ENCODE measurements around the gene SDK1.

GRCh38 chr7:3592401-3593134 lies 291.5 kb downstream of the SDK1 start:
- TF ChIP-seq, protein P1, sequence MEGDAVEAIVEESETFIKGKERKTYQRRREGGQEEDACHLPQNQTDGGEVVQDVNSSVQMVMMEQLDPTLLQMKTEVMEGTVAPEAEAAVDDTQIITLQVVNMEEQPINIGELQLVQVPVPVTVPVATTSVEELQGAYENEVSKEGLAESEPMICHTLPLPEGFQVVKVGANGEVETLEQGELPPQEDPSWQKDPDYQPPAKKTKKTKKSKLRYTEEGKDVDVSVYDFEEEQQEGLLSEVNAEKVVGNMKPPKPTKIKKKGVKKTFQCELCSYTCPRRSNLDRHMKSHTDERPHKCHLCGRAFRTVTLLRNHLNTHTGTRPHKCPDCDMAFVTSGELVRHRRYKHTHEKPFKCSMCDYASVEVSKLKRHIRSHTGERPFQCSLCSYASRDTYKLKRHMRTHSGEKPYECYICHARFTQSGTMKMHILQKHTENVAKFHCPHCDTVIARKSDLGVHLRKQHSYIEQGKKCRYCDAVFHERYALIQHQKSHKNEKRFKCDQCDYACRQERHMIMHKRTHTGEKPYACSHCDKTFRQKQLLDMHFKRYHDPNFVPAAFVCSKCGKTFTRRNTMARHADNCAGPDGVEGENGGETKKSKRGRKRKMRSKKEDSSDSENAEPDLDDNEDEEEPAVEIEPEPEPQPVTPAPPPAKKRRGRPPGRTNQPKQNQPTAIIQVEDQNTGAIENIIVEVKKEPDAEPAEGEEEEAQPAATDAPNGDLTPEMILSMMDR (IDR thresholded peaks at IDR 0.05): peak in 4 of 7 experiments; percentile 30 to 51 (median 42)
- TF ChIP-seq POLR2A (IDR thresholded peaks at IDR 0.05): no peak

Measured in body of pancreas (tissue), 4 donors.